ENCODE measurements around the gene MOSMO.
A peak's percentile ranks its signal among the peaks of the same experiment; 100 is the strongest.
"Not testable (repeated sequence)": the region's sequence is repeated elsewhere in the genome, so short reads cannot be mapped to it uniquely, and the experiment has no call there.

Gene MOSMO

DNA sequence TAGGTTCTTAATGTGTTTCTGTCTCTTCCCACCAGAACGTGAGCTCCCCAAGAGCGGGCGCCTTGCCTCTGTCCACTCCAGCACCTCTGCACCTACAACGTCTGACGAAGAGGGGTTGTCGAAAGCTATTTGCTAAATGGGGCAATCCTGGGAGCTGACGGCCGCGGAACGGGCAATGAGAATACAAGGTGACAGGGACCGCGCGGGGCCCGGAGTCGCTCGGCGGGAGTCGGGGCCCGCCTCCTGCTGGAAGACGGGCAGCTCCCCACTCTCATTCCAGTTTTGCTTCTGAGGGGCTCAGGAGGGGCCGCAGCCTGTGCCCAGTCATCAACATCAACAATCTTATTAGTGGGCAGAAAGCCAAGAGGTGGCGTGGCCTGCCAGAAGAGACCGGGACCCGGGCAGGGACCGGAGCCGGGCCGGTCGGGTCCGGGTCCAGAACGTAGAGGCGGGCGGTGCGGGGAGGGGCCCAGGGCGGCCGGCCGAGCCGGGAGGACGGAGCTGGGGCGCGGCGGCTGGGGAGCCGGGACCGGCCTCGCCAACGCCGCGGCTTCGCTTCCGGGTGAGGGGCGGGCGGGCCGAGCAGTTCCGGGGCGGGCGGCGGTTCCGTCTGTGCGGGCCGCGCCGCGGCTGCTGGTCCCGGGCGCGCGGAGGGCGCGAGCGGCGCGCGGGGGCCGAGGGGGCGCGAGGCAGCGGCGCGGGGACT, at the start of gene MOSMO:
MOSMO (plus strand) TSS at position 603 of the 706 bp plus-strand sequence. CDS start 191 bp downstream, outside the sequence.
- DNase-seq = peak; percentile 81

DNA sequence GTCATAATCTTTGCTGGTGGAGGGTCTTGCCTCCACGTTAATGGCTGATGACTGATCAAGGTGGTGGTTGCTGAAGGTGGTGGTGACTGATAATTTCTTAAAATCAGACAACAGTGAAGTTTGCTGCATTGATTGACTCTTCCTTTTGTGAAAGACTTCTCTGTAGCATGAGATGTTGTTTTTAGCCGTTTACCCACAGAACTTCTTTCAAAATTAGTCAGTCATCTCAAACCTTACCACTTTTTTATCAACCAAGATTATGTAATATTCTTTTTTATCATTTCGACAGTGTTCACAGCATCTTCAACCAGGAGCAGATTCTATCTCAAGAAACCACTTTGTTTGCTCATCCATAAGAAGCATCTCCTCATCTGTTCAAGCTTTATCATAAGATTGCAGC, 48.9 kb upstream of the MOSMO start:
- DNase-seq = no peak

DNA sequence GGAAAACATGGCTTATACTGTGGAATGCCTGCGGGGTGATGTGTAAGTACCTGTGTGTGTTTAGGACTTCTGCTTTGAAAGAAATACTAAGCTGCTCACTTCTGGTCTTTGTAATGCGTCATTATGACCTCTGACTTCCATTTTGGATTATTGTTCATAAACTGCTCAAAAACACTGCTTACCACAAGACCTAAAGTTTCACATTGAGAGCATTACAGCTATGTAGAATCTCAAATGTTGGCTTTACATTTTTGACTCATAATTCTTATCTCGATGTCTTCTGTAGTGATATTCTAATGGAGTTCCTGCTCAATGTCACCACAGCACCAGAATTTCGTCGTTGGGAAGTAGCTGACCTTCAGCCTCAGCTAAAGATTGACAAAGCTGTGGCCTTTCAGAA, 45.4 kb upstream of the MOSMO start:
- no peak for DNase-seq

DNA sequence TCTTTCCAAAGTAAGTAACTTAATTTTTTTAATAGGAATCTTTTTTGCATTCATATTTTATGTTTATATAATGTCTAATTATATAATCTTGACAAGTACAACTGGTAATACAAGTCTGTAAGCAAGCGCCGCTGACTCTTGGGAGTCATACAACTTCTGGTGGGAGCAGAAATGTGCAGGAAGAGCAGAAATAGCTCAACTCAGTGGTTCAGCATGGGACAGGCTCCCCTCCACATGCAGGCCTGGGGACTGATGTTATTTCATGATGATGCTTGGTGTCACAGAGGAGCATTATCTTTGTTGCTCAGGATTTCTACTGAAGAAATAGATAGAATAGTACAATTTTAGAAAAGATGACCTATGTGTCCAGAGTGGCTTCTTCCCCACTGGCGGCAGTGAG, 44.0 kb upstream of the MOSMO start:
- no peak for DNase-seq

DNA sequence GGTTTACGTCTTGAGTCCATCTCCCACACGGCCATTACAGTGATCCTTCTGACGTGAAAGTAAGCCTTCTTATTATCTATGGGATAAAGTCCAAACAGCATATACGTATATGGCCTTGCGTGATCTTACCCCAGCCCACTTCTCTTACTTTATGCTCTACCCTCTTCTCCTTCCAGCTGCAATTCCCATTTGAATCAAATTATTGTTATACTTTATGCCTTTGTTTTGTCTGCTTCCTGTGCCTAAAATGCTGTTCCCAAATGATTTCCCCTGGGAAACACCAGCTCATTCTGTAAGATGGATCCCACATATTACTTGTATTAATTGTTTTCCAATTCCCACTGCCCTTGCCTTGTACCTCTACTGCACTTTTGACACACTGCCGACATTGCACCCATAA, 43.6 kb upstream of the MOSMO start:
- DNase-seq = no peak

DNA sequence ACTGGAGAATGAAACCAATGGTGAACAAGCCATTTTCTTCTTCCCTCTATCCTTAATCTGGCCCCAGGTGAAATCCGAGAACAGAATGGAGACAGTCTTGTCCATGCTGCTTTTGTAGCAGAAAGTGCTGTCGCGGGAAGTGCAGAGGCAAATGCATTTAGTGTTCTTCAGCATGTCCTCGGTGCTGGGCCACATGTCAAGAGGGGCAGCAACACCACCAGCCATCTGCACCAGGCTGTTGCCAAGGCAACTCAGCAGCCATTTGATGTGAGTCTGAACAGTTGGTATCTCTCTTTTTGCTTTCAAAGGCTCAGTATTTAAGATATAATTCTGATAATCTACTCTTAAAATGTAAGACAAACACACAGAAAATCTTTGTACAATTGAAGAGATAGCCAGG, 36.1 kb upstream of the MOSMO start:
- DNase-seq = no peak

DNA sequence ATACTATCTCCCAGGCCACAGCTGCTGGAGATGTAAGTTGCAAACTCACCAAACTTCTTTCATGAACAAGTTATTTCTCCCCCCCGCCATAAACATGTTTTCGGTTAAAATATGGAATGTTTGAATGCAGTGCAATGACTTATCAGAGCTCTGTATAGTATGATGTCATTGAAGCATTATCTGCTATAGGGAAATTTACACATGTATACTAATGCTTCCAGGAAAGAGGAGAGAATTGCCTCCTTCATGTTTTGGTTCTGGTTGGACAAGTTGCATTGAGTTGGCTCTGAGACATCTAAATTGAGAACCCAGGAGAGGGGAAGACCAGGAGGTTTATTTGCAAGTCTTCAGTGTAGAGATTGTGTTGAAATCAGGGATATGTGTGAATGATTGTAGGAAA, 34.0 kb upstream of the MOSMO start:
- DNase-seq = no peak

DNA sequence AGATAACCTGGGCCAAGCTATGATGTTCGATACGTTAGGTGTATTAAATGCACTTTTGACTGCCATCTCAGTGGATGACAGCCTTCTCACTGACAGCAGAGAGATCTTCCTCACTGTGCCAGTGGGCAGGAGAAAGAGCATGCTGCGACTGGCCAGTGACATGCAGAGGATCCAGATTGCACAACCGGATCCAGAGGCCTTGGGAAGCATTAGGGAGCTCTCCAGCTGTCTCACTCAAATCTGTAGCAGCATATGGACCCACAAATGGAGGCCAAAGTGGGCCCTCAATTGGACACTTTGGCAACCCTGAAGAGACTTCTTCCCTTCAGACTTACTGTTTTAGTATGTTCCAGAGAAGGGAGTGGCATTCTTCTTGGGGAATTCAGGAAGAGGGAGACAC, 27.9 kb upstream of the MOSMO start:
- no peak for DNase-seq

DNA sequence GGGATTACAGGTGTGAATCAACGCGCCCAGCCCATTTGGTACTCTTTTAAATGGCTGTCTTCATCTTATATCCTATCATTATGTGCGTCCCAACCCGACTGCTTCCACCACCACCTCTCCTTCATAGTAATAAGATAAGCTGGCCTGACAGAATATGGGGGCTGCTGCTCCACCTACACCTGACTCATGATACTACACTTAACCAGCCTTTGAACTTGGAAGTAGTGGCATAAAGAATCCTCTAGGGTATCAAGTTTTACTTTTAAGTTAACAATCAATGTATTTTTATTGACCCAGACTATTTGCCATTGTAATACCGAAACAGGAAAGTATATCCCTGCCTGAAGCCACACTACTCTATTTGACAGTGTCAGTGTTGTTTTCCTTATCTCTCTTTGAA, 25.8 kb upstream of the MOSMO start:
- DNase-seq = no peak

DNA sequence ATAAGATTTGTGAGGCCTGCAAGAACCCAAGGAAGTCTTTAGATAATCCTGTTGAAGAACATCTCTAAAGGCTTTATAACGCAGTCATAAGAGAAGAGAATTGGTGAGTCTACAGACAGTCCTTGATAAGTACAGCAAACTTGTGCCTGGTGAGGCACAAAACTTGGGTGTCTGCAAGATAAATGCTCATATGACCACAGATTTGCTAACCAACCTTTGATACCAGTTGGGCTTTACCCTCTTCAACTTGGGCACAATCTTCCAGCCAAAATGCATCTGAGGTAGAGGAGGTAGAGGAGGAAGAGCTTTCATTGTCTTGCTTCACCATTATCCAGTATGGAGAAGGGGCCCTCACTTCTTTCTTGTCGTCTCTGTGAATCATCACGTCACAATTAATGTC, 23.8 kb upstream of the MOSMO start:
- no peak for DNase-seq

DNA sequence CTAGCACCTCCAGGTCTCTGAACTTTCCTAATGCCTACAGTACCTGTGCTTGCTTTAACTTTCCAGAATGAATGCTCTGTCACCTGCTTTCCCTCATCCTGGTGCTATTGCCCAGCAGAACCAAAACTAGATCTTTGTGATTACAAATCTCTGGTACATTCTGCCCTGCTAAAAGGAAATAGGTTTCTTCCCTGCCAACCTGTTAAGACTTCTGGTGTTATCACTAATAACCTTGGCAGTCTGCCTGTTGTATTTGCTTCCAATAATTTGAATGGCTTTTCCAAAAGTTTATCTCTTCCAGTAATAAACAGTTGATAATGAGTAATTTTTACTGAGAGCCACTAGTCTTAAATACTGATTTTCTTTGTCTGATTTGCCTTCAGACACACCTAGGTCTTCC, 22.4 kb upstream of the MOSMO start:
- DNase-seq = no peak

DNA sequence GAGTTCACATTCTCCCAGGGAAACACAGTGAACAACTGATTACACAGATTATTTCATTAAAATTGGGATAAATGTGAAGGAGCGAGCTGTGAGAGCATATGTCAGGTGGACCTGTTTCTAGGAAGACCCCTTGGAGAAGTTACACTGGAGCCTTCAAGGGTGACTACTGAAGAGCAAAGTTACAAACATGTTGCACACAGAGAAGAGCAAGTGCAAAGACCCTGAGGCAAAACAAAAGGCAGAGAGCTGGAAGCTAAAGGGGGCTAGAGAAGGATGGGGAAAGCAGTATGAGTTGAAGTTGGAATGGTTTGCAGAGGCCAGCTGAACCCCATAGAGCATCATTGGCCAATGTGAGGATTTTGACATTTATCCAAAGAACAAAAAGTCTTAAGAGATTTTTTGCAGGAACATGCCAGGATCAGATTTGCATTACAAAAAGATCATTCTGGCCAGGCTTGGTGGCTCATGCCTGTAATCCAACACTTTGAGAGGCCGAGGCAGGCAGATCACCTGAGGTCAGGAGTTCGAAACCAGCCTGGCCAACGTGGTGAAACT, 21.1 kb upstream of the MOSMO start:
- DNase-seq = no peak

DNA sequence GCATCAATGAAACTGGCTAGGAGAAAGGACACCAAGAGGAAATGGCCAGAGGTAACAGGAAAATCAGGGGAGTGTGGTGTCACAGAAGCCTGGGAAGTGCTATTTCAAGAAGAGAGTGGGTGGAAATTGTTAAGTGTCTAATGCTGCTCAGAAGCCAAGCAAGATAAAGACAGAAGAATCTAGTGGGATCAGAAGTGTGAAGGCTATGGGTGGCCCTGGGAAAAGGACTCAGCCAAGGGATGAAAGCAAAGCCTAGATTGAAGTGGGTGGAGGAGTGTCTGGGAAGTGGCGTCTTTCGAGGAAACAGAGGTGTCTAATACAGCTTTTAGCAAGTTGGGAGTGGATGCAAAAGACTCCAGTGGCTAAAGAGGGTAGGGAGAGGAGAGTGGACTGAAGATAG, 20.4 kb upstream of the MOSMO start:
- DNase-seq = no peak

DNA sequence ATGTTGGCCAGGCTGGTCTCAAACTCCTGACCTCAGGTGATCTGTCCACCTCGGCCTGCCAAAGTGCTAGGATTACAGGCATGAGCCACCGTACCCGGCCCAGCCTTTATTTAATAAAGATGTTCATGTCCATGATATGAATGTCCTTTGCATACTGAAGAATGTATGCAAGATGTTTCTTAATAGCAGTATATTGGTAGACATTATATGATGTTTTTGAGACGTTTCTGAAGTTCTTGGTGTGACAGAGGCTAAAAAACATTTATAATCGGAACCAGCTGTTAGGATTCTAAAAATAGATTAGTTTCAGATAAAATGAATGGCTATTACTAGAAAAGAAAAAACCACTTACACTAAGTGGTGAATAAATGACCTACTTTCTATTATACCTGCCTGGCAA, 18.8 kb upstream of the MOSMO start:
- DNase-seq = no peak

DNA sequence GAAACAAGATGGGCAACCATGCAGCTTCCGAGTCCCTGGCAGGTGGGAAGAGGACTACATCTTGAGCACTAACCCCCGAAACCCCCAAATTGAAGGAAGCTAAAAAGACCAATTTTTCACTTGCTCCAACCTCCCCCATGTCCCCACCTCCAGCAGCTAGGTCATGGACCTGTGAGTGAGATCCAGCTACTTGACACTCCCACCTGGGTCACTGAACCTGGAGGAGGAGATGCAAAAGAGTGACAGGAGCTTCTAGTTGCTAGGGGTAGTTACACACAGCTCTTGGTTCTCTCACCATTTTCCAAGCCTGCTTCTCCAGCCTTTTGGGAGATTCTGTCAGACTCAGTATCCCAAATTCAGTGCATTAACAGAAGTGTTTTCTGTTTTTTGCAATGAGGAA, 18.2 kb upstream of the MOSMO start:
- no peak for DNase-seq

DNA sequence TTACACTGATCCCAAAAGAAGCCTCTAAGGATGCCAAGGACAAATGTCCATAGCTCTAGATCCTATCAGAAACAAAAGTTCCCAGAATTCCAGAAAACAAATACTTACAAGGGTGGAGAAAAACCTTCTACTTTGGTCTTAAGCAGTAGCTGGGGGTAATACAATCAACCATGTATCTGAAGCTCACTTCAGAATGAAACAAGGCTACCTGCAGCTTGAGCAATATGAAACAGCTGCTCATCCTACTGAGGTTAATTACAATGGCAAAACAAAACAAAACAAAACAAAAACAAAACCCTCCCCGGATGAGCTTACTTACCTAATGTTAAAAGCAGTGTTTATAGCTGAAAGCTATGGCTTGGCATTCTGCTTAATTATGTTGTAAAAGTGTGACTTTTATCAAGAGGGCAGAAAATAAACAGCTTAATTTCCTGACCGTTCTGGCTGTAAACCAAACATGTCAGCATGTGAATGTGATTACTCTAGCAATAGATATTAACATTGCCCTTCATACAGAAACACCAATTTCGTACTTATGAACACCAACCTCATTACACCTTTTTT, 17.4 kb upstream of the MOSMO start:
- DNase-seq = no peak

DNA sequence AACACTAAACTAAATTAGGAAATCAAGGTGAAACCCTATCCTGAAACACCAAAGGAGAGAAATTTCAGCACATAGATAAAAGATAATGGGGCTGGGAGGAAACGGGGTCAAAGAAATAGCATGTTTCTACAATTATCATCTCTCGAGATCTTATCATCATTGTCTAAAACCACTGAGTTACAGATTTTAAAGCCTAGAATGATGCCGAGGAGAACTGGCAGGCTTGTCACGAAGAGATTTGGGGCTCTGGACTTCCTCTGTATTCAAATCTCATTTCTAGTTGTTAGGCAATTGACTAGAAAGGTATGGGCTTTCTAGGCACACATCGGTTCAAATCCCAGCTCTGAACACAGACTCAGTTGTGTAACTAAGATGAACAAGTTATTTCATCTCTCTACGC, 16.3 kb upstream of the MOSMO start:
- no peak for DNase-seq

DNA sequence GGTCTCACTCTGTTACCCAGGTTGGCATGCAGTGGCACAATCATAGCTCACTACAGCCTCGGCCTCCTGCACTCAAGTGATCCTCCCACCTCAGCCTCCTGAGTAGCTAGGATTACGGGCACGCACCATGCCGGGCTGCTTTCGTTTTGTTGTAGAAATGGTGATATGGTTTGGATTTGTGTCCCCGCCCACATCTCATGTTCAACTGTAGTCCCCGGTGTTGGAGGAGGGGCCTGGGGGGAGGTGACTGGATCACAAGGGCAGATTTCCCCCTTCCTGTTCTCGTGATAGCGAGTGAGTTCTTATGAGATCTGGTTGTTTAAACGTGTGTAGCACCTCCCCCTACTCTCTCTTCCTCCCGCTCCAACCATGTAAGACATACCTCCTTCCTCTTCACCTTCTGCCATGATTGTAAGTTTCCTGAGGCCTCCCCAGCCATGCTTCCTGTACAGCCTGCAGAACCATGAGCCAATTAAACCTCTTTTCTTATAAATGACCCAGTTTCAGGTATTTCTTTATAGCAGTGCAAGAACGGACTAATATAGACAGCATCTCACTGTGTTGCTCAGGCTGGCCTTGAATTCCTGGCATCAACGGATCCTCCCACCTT, 12.9 kb upstream of the MOSMO start:
- no peak for DNase-seq

DNA sequence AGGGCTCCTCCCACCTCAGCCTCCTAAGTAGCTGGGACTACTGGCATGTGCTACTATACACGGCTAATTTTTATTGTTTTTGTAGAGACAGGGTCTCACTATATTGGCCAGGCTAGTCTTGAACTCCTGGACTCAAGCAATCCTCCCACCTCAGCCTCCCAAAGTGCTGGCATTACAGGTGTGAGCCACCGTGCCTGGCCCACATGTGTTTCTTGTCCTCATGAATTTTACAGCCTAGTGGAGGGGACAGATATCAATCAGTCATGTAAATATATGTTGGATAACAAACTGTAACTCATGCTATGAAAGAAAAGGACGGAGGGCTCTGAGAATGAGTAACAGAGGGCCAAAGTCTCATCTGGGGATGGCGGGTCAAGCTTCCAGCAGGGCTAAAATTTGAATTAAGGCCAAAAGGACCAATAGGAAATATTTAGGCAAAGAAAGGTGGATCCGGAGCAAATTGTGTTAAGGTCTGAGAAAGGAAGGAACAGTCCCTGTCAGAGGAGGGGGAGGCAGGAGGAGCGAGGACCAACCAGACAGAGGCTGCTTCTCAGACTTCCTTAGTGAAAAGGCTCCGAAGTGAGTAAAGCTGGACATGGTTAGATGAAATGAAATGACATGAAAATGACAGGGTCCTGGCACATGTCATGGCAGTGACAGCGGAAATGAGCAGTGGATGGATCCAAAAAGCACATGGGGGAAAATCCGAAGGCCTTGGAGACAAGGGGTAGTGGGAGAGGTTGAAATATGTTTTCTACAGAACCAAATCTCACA, 10.8 kb upstream of the MOSMO start:
- no peak for DNase-seq

DNA sequence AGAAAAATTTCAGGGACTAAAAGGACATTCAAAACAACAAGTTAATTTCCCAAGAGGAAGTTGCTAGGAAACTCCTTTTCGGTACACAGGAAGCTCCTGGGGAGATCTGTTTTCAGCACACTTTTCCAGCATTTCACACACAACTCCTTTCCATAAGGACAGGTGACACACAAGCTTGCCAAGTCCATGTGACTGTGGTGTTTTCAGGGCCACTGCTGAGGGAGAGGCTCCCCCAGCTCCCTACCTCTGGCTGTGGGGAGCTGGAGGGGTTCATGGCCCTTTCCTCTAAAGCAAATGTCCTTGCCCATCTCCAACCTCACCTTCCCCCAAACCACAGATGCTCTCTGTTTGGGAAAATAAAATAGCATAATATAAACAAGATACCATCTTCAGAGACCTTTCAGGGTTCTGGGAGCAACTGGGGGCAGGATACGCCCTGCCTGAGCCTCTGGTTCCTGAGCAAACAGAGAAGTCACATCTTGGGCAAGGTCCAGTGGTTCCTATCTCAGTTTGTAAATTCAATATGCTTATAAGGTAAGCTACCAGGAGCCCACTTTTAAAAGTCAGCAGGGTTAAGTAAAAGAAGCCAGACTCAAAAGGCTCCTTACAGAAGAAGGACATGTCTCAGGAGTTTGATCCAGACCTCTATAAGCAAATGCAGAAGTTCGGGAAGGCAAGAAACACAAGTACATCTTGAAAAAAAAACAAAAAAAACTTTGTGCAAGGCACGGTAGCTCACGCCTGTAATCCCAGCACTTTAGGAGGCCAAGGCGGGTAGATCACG, 10.0 kb upstream of the MOSMO start:
- DNase-seq = no peak

DNA sequence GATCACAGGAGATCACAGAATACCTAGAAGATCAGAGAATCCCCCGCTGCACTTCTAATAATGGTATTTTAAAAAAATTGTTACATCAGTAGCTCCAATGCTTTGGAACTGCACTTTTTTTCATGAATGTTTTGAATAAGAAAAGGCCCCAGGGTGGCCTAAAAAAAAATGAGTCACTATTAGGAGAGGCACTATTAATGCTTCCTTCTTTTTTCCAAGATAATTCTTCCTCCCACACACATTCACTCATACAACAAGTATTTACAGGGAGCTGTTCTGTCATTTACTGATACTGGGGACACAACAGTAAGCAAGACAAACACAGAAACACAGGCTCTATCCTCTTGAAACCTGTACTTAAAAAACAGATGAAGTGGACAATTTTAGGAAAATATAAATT, 6.3 kb upstream of the MOSMO start:
- no peak for DNase-seq

DNA sequence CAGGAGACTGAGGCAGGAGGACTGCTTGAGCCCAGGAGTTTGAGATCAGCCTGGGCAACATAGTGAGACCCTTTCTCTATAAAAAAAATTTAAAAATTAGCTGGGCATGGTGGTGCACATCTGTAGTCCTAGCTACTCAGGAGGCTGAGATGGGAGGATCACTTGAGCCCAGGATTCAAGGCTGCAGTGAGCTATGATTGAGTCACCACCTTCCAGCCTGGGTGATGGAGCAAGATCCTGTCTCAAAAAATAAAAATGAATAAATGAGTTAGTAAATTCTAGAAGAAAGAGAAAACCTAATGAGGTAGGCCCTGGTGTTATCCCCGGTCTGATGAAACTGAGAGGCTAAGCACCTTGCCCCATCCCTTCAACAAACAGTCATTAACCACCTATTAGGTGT, 5.9 kb upstream of the MOSMO start:
- DNase-seq = not testable (repeated sequence)

DNA sequence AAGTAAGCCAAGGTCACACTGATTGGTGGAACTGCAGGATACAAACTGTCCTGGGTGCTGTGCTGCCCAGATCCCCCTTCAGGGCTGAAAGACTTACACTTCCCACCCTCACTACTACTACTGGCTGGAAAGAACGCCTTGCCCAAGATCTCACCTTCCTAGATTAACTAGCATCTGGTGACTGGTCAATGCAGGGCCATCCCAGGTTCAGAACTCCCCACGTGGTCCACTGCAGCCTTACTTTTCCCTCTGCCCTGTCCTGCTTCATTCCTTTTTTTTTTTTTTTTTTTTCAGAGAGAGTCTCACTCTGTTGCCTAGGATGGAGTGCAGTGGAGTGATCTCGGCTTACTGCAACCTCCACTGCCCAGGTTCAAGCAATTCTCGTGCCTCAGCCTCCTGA, 4.7 kb upstream of the MOSMO start:
- DNase-seq = no peak
